GM19455 (cell line): ENCODE data around the gene CYP4B1.
"Not testable (repeated sequence)": the region's sequence is repeated elsewhere in the genome, so short reads cannot be mapped to it uniquely, and the experiment has no call there.

Experiments
- ATAC-seq: cut with Tn5 transposase; IDR thresholded peaks from one replicate; pipeline ENCODE4 v1.9.1; 2021; ENCODE audit not compliant: unreplicated experiment

Gene CYP4B1

DNA sequence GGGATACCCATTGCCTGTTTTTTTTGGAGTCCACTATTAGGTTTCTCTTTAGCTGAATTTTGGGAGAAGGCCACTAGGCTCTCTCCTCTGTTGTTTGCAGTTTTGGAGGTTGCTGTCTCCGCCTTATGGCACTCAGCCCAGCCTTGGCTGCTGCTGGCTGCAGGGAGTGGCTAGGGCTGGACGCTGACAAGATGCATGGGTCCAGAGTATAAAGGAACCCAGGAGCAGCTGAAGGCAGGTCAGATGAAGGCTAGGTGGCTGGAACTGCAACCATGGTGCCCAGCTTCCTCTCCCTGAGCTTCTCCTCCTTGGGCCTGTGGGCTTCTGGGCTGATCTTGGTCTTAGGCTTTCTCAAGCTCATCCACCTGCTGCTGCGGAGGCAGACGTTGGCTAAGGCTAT, at the start of gene CYP4B1:
Gene CYP4B1 (plus strand): TSS at position 237 of the 400 bp plus-strand sequence. CDS start 36 bp downstream, at position 273.
- ATAC-seq, result no peak

DNA sequence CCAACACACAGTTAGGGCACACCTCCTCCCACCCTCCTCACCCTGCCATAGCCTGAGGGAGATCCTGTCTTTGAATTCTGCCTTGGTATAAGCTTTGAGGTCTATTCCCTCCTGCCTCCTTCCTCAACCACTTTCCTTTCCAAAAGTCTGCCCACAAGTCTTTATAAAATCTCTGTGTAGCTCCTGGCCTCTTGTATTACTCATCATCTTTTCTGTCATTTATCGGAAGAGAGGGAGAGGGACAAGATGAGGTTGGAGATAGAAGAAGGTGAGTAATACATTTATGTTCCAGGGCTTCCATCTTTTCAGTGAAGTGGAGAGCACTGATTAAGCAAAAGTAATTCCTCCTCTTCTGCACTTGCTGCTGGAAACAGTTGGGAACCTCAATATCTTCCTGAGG, 49.4 kb upstream of the CYP4B1 start:
- no peak for ATAC-seq

DNA sequence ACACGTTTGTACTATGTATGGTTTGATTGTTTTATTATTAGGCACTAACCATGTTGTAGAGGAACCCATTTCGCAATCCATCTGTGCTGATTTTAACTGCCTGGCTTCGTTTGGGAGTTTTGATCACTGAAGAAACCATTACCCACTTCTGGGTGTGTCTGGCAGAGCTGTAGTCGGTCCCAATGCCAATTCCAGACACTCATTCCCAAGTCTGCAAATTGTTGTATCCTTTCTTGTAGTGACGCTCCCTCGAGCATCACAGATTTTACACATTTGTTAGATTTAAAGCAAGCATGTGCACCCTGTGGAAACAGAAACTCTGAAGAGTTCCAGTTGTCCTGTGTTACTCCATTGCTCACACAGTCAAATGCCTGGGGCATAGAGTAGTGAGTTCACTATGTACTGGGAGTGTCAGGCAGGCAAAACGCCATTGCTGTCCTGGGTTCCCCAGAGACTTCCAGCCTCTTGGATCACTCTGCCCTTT, 48.9 kb upstream of the CYP4B1 start:
- no peak for ATAC-seq

DNA sequence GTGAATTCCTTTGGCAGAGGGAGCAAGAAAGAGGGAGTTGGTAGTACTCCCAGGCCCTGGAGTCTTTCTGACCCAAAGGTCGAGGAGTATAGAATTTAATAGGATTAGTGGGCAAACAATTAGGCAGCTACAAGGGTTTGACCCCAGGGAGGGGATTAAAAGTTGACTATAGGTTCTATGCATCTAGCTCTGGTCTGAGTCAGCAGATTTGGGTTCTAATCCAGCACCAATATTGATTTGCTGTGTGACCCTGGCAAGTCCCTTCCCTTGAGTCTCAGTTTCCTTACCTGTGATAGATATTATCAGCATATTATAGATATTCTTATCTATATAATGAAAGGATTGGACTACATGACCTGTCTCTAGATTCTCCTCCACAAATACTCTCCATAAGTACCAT, 44.9 kb upstream of the CYP4B1 start:
- no peak for ATAC-seq

DNA sequence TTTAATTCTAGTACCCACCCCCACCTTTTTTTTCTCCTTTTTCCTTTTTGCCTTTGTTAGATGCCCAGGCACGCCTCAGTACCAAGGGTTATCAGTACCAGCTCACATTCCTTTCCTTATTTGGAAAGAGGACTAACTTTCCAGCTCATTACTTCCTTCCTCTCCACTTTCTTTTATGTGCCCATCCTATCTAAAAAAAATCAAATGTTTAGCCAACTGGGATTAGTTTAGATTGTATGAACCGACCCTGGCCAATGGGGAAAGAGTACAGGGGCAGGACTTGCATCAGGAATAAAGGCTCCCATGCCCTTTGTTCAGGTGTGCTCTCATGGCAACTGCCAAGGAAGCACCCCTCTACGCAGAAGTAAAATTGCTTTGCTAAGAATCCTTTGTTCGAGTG, 44.1 kb upstream of the CYP4B1 start:
- ATAC-seq, result not testable (repeated sequence)

DNA sequence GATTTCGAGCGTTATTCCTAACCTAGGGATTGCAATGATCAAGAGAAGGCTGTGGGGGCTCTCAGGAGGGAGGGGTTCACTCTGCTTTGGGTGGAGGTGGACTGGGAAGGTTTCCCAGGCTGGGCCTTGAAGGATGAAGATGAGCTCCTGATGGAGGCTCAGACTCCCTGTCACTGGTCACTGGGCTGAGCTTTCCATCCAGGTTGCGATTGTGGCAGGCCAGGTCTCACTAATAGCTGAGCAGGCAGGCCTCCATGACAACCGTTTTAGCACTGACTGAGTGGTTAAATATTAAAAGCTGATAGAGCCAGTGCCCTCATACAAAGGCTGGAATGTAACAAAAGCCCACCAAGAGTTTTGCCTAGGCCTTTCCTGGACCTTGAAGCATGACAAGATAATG, 43.7 kb upstream of the CYP4B1 start:
- no peak for ATAC-seq

DNA sequence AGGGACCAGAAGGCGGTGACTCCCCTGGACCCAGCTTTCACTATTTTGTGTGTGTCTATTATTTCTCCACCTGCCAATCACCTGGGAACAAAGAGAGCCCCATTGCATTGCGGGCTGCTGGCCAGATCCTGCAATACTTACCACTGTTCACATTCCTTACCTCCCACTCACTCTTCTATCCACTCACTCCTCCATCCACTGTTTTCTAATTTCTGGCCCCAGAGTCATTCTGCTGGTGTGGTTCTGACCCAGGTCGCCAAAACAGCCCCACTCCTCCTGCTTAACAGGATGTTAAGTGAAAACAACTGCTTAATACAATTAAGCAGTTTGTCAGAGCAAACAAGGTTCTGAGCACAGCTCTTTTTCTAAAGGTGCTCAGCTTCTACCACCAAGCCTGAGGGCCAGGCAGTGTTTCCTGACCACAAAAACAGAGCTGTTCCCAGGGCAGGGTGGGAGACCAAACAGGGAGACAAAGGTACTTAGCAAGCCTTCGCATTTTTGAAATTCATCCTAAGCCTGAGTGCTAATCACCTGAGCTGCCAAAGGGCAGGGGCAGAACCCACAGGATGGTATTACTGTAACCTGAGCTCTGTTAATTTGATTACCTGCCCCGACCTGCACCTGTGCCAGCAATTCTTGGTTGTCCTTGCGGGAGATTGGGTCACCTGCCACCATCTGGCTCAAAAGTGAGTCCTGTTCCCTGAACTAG, 41.4 kb upstream of the CYP4B1 start:
- ATAC-seq, result no peak

DNA sequence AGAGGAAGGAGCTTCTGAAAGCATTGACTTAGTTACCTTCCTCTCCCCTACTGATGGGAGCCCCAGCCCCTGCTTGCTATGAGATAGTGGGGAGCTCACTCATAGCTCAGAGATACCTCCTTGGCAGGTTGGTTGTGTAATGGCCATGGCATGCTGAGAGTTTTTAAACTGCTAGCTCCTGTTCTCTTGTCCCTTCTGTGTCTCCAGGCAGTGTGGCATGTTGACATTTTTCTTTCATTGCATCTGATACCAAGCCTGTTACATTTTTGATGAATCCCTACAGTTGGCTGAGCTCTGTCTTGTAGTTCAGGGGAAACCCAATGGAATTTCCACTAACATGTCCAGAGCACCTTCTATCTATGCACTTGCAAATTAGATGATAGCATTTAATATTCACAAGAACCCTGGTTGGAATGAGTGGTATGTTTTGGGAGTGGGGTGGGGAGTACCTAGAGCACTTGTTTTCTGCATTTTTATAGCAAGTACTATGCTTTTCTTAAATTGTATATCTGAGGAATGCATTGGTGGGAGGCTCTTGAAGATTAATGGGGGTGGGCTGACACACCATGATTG, 40.8 kb upstream of the CYP4B1 start:
- no peak for ATAC-seq

DNA sequence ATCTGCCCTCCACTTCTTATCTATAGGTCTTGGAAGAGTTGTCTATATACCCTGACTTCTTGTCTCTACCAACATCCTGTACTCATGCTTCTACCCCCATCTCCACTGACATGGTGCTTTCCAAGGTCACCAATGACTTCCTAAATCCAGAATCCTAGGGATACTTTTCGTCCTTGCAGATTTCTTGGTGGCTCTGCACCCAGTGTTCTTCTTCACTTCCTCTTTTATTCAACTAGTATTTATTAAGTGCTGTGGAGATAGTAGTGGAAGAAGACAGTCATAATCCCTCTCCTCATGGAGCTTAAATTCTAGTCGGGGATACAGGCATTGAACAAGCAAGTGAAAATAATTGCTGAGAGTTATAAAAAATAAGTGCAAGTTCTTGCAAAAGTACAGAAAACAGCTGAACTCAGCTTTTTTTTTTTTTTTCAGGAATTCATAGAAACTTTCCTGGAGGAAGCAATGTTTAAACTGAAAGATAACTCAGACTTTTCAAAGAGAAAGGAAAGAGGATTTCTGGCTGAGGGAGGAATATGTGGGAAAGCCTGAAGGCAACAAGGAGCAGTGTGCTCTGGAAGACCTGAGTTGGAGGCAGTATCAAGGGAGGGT, 38.2 kb upstream of the CYP4B1 start:
- ATAC-seq, result no peak

DNA sequence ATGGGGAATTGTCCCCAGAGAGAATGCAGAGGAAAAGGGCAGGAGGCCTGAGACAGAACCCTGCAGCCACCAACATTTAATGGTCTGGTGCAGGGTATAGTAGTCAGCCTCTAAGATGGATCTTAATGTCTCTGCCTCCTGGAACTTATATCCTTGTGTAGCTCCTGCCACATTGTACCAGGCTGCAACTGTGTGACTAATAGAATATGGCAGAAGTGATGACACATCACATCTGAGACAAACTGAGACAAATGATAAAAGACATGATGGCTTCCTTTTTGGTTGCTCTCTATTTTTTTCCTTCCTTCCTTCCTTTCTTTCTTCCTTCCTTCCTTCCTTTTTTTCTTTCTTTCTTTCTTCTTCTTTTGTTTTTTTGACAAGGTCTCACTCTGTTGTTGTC, 37.1 kb upstream of the CYP4B1 start:
- no peak for ATAC-seq

DNA sequence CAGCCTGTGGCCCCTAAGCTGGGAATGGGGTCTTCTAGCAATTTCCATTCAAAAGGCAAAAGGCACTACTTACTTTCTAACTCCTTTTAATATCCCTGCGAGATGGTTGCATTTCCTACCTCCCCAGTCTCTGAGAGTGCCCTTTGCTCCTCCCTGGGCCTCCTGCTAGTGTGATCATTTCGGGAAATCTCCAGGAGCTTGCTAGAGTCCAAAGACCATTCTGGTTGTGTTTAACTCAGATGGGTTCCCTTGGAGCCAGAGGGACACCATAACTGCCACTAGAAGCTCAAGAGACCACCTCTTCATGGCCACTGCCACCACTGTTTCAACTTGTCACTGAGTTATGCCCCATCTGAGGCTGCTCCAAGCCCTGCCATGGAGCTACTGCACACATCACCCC, 34.4 kb upstream of the CYP4B1 start:
- no peak for ATAC-seq

DNA sequence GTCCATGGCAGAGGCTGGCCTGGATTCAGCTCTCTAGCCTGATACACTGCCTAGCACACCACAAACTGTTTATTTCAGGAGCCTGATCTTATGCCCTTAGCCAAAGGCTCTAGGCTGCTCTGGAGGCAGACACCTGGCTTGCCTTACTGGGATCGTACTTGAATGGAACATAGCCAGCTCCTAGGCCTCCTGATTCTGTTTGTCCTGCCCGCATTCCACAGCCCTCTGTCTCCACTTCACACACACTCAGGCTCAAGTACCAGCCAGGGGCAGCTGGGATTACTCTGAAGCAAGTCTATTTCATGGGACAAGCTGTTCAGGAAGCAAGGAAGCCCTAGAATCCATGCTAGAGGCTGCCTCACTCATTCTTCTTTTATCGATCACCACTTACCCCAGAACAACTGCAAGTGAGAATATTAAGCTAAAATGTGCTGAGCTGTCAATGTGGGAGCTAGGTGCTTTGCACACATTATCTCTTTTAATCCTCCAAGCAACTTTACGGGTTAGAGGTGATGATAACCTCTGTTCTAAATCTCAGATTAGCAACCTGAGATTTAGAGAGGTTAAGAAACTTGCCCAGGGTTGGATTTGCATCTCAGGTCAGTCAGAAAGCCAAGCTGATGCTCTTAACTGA, 31.1 kb upstream of the CYP4B1 start:
- no peak for ATAC-seq

DNA sequence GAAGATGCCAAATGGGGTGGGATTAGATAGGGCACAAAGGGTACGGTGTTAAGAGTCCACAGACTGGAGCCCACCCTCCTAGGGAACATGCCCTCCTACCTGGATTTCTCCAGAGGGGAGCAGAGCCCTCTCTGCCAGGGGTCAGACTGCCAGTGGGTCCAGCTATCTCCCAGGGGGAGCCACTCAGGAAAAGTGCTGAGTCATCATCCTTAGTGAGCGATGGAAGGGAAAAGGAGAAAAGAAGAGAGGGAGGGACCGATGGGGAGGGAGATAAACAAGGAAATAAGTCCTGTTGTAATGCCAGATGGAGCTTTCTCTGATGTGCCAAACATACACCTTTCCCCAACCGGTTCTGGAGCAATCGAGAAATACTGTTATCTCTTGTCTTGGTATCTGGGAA, 30.4 kb upstream of the CYP4B1 start:
- ATAC-seq, result no peak

DNA sequence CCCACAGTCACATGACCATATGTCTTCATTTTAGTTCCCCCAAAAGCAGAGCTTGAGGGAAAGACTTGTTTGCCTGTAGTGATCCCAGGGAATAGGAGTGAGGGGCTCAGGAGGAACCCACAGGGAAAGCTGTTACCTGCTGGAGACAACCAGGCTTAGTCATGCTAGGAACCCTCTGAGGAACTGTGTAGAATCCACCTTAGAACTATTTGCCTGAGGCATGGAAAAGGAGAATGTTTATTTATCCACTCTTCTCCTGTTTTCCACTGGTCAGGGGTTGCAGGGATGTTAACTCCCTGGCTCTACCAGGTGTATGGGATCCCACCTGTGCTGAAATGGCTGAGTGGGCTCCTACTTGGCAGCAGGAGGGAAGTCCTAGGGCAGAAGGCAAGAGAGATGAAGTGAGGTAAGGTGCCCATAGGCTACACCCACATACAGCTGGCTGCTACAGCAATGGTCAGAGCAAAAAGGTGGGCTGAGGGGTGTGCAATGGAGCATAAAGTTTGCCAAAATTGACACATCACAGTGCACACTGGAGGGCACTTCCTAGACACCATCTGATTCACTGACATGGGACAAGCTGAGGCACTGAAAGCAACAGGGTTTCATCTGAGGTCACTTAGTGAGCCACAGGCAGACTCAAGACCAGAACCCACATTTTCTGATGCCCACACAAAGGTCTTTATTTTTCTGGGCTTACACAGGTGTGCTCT, 29.7 kb upstream of the CYP4B1 start:
- ATAC-seq, result no peak

DNA sequence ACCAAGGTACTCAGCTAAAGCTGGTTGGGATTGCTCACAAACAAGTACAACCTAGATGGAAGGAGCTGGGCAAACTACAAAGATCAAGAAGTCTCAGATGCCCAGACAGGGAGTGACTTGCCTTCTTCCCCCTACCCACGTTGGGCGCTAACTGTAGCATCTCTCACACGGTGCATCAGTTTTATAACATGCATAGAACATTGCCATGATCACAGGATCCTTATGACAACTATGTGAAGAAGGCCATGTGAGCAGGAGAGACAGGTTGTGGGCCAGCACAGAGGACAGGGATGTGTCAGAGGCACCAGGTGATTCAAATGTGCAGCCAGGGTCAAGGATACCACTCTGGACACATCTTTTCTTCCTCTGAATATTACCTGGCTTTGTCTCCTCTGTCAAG, 28.3 kb upstream of the CYP4B1 start:
- ATAC-seq, result no peak

DNA sequence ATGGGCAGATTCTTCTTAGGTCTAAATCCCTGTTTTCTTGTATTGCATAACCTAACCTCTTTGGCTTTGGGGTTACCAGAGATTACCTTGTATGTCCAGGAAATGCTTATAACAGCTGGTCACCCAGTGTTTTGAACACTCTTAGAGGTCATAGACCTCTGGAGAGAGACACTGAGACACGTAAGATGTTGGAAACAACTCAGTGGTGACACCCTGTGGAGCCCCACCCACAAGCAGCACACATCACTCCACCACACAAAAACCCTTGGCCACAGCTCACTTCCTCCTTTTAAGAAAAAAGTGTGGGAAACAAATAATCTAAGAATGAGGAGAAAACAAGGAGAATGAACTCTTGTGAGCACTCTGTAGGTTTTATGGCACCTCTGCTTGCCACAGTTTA, 26.3 kb upstream of the CYP4B1 start:
- no peak for ATAC-seq

DNA sequence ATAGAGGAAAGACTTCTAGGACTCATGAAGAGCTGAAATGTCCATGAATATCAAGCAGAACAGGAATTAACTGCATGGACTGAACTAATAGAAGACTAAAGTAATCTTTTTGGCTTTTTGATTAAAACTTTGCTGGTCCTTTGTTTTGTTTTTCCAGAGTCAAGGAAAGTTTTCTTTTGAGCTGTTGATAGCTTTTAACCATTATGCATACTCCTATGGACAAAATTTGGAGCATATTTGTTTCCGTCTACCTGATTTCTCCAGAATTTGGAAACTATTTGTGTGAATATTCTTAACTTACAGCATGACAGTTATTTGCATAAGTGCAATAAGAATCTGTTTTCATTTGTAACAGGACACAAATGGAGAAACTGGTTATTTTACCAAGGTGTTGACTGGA, 24.5 kb upstream of the CYP4B1 start:
- no peak for ATAC-seq

DNA sequence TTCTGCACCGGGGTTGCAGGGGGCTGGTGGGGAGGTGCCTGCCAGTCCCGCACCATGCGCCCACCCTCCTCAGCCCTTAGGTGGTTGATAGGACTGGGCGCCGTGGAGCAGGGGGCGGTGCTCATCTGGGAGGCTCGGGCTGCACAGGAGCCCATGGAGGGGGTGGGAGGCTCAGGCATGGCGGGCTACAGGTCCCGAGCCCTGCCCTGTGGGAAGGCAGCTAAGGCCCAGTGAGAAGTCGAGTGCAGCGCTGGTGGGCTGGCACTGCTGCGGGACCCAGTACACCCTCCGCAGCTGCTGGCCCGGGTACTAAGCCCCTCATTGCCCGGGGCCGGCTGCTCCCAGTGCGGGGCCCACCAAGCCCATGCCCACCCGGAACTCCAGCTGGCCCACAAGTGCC, 20.4 kb upstream of the CYP4B1 start:
- ATAC-seq, result not testable (repeated sequence)

DNA sequence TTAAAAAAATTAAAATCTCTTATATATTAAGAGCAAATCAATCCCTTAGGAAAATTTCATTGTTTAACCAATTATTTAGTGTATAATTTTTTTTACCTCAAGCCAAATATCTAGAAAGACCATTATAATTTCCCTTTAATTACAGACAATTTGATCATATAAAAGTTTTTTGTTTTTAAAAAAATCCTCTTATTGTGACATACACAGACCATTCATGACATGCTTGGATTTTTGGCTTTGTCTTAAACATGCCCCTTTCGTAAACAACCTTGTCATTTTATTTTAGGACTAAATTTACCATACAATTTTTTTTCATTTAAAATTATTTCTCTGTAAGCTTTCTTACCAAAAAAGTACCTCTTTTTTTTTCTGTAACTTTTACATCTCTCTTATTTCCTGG, 14.2 kb upstream of the CYP4B1 start:
- no peak for ATAC-seq

DNA sequence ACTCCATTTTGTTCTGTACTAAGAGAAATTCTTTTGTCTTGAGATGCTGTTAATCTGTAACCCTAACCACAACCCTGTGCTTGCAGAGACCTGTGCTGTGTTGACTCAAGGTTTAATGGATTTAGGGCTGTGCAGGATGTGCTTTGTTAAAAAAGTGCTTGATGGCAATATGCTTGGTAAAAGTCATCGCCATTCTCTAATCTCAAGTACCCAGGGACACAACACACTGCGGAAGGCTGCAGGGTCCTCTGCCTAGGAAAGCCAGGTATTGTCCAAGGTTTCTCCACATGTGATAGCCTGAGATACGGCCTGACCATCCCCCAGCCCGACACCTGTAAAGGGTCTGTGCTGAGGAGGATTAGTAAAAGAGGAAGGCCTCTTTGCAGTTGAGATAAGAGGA, 10.2 kb upstream of the CYP4B1 start:
- not testable (repeated sequence) for ATAC-seq

DNA sequence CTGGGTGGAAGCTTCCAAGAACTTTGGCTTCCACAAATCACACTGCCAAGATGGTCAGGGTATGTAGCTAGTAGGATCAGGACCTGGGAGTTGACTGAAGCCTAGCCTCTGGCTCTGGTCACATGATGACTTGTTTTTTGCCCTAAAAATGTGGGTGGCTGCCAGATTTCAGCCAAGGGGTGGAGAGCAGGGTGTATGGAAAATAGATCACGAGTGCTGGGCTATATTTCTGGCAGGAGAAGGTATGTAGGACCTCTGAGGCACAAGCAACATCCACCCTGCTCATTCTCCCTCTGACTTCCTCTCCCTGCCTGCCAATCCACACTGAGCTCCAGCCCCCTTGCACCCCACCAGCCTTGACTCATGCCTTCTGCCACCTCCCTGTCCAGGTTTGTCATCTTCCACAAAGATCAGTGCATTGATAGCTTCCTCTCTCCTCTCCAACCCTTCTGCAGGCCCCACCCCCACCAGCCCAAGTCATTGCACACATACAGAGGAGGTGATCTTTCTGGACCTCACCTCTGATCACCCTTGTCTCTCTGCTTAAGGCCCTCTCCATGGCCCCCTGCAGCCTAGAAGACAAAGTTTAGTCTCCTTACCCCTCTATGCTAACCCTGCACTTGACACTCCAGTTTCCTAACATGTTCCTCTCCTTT, 8.3 kb upstream of the CYP4B1 start:
- no peak for ATAC-seq
